ENCODE measurements around the gene TMED8. TPM values are rescaled to one million over a fixed set of nuclear protein-coding genes. Genes with fewer than 3 reads are reported as not detected.

The TMED8 gene
- total and polyA plus RNA-seq, 10 of the 15 experiments (the other 5 are each of a cell fraction or from before 2014, with no cell fraction given): 7.3 to 39.1 (median 26.1) TPM

- TF ChIP-seq EZH2 (IDR thresholded peaks at IDR 0.05; ENCODE audit: borderline replicate concordance, control insufficient read depth, low read depth, low read length) (no peak), YBX1 (IDR thresholded peaks at IDR 0.05) (no peak)
Observed at GRCh38 chr14:77296155-77296554, 80.7 kb downstream of the TMED8 start (continued).

DNA sequence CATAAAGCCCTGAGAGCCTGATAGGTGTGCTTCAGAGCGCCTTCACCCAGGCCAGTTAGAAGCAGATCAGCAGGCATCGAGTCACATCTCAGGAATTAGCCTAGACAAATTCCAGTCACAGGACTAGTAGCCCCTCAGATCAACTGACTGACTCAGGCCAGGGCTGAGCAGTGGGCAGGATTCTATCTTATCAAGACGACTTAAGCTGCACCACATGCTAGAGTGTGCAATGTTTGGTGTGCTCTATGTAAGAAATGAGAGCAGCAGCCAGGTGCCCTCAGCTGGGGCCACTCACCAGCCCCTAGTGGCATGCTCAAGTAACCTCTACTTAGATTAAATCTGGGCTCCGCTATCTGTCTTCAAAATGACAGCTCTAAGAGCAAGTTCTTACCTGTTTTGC is 86.2 kb downstream of the TMED8 start:
- H3K9me3 ChIP-seq (replicated peaks; ENCODE audit: control insufficient read depth, insufficient read depth, low read length): no peaks in the 10 kb centered on the region
- peaks cover 0 to under 1% of the 10 kb centered on the region in 2 experiments; a peak in 2 of 4 replicates for H3K36me3 ChIP-seq (ENCODE audit: control insufficient read depth in 2 of 2, insufficient read depth in 2 of 2, low read length in 1 of 2)
- RAD21 ChIA-PET (ENCODE audit: unreplicated experiment): no interaction called here
- 83% methylated on average over 4 of the region's 4 CpGs for WGBS (ENCODE audit: insufficient coverage, insufficient replicate concordance, low lambda C conversion rate, missing lambda C conversion rate)
- H3K4me3 ChIP-seq: no peak overlapping the region
- H3K27me3 ChIP-seq (replicated peaks in 1 of 2; ENCODE audit: control insufficient read depth in 2 of 2, insufficient read depth in 2 of 2, low read length in 1 of 2): no peaks in the 10 kb centered on the region
- CTCF ChIA-PET: interaction anchor here (1.0 to 1.9 kb wide), 2 partner anchors 25 to 414 kb away, joined by 3 to 8 read pairs; no protein-coding TSS in a partner anchor
- no peak overlapping the region for H3K9ac ChIP-seq (ENCODE audit: control insufficient read depth, insufficient read depth, low read length)
- H3K79me2 ChIP-seq (ENCODE audit: control insufficient read depth, insufficient read depth, low read length): no peaks in the 10 kb centered on the region
- in situ Hi-C loops (cut with MboI) (no loop called here), intact Hi-C loops (cut with micrococcal nuclease; ENCODE audit: unreplicated experiment) (no loop called here)
- no peak overlapping the region for H3K4me2 ChIP-seq (ENCODE audit: control insufficient read depth, insufficient read depth)
- TF ChIP-seq YBX1 (IDR thresholded peaks at IDR 0.05) (no peak), NR2C1 (IDR thresholded peaks at IDR 0.05) (no peak), SMAD5 (IDR thresholded peaks at IDR 0.05; ENCODE audit: low read depth) (no peak), ZNF217 (IDR thresholded peaks at IDR 0.05) (no peak), CREB1 (IDR thresholded peaks at IDR 0.05; ENCODE audit: low read depth) (no peak), CHD2 (IDR thresholded peaks at IDR 0.05; ENCODE audit: borderline replicate concordance, low read depth, low read length) (no peak), SRF (IDR thresholded peaks at IDR 0.05; ENCODE audit: low read depth in 2 of 2, low read length in 2 of 2) (no peak), TAF1 (IDR thresholded peaks at IDR 0.05; ENCODE audit: borderline replicate concordance, low read depth, low read length) (no peak), RFX5 (IDR thresholded peaks at IDR 0.05; ENCODE audit: low read depth, low read length) (no peak)
- TF ChIP-seq, protein P1, sequence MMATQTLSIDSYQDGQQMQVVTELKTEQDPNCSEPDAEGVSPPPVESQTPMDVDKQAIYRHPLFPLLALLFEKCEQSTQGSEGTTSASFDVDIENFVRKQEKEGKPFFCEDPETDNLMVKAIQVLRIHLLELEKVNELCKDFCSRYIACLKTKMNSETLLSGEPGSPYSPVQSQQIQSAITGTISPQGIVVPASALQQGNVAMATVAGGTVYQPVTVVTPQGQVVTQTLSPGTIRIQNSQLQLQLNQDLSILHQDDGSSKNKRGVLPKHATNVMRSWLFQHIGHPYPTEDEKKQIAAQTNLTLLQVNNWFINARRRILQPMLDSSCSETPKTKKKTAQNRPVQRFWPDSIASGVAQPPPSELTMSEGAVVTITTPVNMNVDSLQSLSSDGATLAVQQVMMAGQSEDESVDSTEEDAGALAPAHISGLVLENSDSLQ (IDR thresholded peaks at IDR 0.05): no peak
- TF ChIP-seq, protein P2, sequence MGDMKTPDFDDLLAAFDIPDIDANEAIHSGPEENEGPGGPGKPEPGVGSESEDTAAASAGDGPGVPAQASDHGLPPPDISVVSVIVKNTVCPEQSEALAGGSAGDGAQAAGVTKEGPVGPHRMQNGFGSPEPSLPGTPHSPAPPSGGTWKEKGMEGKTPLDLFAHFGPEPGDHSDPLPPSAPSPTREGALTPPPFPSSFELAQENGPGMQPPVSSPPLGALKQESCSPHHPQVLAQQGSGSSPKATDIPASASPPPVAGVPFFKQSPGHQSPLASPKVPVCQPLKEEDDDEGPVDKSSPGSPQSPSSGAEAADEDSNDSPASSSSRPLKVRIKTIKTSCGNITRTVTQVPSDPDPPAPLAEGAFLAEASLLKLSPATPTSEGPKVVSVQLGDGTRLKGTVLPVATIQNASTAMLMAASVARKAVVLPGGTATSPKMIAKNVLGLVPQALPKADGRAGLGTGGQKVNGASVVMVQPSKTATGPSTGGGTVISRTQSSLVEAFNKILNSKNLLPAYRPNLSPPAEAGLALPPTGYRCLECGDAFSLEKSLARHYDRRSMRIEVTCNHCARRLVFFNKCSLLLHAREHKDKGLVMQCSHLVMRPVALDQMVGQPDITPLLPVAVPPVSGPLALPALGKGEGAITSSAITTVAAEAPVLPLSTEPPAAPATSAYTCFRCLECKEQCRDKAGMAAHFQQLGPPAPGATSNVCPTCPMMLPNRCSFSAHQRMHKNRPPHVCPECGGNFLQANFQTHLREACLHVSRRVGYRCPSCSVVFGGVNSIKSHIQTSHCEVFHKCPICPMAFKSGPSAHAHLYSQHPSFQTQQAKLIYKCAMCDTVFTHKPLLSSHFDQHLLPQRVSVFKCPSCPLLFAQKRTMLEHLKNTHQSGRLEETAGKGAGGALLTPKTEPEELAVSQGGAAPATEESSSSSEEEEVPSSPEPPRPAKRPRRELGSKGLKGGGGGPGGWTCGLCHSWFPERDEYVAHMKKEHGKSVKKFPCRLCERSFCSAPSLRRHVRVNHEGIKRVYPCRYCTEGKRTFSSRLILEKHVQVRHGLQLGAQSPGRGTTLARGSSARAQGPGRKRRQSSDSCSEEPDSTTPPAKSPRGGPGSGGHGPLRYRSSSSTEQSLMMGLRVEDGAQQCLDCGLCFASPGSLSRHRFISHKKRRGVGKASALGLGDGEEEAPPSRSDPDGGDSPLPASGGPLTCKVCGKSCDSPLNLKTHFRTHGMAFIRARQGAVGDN (IDR thresholded peaks at IDR 0.05): no peak
- TF ChIP-seq, protein P3, sequence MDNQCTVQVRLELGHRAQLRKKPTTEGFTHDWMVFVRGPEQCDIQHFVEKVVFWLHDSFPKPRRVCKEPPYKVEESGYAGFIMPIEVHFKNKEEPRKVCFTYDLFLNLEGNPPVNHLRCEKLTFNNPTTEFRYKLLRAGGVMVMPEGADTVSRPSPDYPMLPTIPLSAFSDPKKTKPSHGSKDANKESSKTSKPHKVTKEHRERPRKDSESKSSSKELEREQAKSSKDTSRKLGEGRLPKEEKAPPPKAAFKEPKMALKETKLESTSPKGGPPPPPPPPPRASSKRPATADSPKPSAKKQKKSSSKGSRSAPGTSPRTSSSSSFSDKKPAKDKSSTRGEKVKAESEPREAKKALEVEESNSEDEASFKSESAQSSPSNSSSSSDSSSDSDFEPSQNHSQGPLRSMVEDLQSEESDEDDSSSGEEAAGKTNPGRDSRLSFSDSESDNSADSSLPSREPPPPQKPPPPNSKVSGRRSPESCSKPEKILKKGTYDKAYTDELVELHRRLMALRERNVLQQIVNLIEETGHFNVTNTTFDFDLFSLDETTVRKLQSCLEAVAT (IDR thresholded peaks at IDR 0.05): no peak
- no peak for FAIRE-seq
- no peak overlapping the region for H3K27ac ChIP-seq (ENCODE audit: control insufficient read depth, insufficient read depth)
- H4K20me1 ChIP-seq (ENCODE audit: control insufficient read depth, insufficient read depth): no peaks in the 10 kb centered on the region
- ATAC-seq: no peak
- POLR2A ChIA-PET: no interaction called here
- no peak overlapping the region for H2AFZ ChIP-seq (ENCODE audit: control insufficient read depth, low read depth, low read length)
- H3K4me1 ChIP-seq (ENCODE audit: control insufficient read depth, insufficient read depth, low read length): no peaks in the 10 kb centered on the region
- DNase-seq (ENCODE audit: low read depth, low spot score): no peak
- SMC1A ChIA-PET (ENCODE audit: uncharacterized antibody, unreplicated experiment): no interaction called here
- BruUV-seq (replicated peaks): no TSS peak
